GM15510 (cell line): ENCODE data around the gene LRPAP1.

Source experiments
- POLR2A ChIP-seq: IDR thresholded peaks from 3 replicates; pipeline ENCODE4 v1.6.1; 2011; ENCODE audit warnings: borderline replicate concordance; ENCODE audit not compliant: insufficient read length; ENCODE audit errors: extremely low read depth

Gene LRPAP1

DNA sequence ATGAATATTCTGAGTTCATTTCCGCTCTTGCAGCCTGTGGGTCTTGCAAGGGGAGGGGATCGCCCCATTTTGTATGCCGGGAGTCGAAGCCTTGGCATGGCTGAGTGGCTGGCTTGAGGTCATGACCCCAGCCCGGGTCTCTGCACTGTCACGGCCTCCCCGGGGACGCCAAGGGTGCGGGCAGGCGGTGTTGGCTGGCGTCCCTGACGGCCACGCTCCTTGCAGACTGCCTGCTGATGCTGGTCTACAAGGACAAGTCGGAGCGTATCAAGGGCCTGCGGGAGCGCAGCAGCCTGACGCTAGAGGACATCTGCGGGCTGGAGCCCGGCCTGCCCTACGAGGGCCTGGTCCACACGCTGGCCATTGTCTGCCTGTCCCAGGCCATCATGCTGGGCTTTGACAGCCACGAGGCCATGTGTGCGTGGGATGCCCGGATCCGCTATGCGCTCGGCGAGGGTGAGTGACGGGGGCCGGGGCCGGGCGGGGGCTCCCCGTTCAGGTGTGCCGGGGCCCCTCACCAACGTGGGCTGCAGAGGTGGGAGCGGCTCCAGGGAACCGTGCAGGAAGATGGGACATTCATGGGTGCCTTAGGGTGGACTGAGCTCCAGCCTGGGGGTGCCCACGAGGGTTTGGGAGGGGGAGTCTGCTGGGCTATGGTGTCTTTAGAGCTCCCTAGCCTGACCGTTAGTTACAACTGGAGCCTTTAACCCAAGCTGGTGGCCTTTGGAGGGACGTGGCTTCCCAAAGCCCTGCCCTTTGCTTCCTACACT, 58.9 kb downstream of the LRPAP1 start:
- TF ChIP-seq POLR2A = no peak

DNA sequence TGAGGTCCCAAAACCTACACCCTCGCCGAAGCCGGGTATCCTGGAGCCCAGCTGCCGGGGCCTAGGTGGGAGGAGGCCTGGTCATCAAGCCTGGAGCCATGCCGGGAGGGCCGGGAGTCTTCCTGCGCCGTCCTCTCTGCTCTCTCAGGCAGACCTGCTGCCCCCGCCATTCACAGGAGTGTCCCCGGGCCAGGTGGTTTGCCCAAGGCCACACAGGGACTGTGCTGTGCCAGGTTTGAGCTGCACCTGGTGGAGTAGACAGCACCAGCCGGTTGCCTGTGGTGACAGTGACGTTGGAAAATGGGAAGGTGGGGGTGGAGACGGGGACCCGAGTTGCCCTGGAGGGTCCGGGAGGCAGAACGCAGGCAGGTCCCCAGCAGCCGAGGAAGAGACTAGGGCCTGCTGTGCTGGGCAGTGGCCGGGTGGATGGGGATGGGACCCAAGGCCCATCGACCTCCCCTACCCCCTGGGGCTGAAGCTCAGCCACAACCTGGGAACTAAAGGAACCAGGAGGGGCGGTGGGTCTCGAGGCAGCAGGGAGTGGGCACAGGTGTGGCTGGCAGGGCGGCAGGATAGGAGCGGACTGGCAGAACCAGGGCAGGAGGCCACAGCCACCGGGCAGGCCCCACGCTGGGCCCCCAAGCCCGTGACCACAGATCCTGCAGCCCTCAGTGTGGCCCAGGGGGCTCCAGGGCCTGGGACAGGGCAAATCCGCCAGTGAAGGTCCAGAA, 59.6 kb downstream of the LRPAP1 start:
- TF ChIP-seq POLR2A = no peak

DNA sequence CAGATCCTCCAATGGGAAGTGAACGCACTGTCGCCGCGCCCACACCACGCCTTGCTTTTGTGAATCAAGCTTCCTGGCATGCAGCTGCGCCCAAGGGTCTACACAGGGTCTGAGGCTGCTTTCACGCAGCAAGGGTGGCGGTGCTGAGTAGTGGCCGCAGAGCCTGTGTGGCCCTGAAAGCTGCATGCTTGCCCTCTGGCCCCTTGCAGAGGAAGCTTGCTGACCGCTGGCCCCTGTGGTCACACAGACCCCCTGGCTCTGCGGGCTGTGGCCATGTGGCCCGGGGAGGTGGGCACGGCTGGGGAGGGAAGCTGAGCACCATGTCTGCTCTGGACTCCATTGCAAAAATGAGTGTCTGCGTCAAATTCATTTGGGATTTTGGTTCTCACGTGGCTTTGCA, 60.3 kb downstream of the LRPAP1 start:
- no peak for TF ChIP-seq POLR2A

DNA sequence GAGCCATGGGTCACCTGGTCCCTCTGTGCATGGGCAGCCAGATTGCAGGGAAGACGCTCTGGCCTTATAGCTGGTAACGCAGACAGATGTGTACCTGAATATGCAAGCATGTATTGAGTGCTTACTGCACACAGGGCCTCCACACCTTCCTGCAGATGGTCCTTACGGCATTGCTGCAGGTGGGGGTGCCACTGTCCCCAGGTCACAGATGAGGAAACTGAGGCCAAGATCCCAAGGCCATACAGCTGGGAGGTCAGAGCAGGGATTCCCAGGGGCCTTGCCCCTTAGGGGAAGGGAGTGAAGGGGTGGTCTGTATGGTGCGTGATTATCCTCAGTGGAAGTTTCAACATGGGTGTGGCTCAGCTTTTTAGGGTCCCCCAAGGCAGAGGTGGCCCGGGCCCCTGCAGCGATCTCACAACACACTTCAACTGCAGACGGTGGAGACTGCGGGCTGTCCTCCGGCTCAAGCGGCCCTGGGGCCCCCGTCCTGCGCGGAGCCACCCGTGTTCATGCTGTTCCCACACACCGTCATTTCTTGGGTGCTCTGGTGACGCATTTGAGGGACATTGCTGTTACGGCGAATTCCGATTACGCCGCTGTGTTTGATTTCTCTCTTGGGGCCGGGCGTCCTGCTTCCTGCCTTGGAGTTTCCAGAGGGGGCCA, 61.0 kb downstream of the LRPAP1 start:
- no peak for TF ChIP-seq POLR2A

DNA sequence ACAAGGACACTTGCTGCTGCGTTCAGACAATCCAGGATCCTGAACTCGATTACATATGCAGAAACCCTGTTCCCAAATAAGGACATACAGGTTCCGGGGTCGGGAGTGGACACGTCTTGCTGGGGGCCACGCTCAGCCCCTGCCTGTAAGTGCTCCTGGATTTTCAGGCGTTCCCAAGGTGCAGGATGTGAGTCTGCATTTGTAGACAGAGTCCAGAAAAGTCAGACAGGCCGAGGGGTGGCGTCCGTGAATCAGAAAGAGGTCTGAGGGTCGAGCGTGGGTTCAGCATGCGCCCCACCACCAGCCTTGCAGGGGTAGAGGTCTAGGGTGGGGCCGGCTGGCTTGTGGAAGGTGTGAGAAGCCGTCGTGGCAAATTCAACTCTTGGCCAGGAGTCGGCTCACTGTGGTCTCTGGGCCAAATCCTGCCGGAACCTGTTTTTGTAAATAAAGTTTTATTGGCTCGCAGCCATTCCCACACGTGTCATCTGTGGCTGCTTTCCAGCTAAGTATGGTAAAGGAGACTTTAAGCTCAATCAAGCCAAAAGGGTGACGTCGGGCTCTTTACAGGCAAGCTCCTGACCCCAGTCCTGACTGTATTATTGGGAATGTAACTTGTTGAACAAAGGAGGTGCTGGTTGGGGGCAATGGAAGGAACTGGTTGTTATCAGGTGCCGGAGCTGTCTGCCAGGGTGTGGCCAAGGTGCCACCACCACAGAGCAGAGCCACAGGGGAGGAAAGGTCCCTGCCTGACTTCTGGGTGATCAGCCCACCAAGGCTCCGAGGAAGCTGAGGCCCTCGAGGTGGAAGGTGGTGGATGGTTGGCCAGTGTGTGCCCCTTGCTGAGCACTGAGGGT, 61.8 kb downstream of the LRPAP1 start:
- no peak for TF ChIP-seq POLR2A

DNA sequence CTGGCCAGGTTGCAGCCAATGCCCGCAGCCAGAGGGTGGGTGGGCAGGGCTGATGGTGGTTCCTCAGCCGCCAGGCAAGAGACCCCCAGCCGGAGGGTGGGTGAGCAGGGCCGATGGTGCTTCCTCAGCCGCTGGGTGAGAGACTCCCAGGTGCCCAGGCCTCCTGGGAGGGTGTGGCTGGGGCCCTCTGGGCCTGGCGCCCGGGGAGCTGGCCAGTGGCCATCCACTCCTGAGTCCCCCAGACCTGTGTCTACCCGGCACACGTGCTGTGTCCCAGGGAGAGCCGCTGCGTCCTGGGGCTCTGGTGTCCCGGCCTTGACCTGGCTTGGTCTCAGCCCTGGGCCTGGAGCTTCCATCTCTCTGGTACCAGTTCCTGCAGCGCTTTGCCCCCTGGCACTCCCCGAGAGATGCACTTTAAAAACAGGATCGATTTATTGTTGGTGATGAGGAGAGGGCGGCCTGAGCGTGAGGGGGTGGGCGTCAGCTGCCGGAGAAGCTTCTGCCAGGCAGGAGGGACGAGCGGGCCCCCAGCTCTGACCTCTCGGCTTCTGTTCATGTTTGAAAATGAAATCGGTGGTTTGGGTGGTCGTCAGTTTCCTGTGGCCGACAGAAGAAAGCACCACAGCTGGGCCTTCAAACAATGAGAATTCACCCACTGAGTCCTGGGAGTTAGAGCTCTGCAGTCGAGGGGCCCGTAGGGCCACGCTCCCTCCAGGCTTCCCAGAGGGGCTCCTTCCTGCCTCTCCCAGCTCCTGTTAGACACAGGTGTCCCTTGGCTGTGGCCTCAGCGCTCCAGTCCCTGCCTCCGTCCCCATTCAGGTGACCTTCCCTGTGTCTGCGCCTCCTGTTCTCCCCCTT, 62.6 kb downstream of the LRPAP1 start:
- no peak for TF ChIP-seq POLR2A

DNA sequence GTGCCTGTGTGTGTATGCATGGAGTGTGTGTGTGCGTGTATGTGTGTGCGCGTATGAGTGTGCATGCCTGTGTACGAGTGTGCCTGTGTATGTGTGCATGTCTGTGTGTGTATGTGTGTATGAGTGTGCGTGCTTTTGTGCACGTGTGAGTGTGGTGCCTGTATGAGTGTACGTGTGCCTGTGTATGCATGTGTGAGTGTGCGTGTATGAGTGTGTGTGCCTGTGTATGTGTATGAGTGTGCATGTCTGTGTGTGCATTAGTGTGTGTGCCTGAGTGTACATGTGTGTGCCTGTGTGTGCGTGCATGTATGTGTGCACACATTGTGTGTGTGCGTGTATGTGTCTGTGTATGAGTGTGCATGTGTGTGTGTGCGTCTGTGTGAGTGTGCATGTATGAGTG, 63.4 kb downstream of the LRPAP1 start:
- TF ChIP-seq POLR2A = no peak

DNA sequence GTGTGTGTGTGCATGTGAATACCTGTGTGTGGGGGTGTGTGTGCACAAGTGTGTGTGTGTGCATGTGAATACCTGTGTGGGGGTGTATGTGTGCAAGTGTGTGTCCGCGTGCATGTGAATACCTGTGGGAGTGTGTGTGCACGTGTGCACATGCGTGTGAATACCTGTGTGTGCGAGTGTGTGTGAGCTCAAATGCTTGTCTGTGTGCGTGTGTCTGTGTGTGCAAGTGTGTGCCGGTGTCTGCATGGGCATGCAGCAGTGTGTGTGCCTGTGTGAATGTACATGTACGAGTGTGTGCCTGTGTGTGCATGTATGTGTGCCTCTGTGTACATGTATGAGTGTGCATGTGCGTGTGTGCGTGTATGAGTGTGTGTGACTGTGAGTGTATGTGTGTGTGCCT, 64.1 kb downstream of the LRPAP1 start:
- no peak for TF ChIP-seq POLR2A

DNA sequence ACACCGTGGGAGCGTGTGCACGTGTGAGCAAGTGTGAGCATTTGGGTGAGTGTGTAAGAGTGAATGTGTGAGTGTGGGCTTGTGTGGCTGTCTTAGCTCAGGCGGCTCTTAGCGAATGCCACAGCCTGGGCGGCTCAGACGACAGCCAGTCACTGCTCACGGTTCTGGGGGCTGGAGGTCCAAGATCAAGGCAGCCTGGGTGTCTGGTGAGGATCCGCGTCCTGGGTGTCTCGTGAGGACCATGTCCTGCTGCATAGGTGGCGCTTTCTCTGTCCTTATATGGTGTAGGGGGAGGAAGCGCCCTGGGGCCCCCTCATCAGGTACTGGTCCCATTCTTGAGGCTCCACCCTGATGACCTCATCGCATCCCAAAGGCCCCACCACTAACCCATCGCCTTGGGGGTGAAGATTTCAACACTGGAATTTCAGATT, 64.6 kb downstream of the LRPAP1 start:
- no peak for TF ChIP-seq POLR2A

DNA sequence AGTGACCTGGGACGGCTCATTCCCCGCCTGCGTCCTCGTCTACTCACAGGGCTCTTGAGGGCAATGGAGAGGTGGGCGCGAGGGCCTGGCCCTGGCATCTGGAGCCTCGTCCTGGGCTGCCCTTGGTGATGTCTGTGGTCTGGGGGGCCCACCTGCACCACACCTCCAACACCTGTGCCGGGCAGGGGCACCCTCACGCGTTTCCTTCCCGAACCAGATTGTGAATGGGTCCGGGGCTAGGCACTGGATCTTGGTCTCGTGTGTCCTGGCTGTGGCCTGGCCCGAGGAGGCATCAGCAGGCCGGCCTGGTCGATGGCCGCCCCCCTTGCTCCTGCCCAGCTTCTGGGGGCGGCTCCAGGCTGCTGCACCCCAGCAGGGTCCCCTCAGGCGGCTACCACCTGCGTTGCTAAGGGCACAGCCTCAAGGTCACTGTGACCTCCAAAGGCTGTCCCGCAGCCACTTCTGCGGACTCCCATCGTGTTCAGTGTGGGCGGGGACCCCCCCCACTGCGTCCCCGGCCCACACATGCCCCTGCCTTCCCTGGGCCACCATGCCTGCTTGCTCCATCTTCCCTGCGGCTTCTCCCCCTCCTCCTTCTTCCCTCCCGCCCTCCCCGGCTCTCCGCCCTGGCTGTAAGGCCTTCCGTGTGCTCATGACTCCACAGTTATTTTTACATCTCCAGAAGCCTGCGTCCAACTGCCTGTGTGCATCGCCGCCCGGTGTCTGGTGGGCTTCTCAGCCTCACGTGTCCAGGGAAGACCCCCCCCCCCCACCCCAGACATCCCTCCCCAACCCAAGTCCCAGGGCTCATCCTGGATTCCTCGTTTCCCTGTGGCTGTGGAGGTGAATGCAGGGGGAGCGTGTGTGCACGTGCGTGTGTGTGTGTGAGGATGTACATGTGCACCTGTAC, 65.3 kb downstream of the LRPAP1 start:
- no peak for TF ChIP-seq POLR2A

DNA sequence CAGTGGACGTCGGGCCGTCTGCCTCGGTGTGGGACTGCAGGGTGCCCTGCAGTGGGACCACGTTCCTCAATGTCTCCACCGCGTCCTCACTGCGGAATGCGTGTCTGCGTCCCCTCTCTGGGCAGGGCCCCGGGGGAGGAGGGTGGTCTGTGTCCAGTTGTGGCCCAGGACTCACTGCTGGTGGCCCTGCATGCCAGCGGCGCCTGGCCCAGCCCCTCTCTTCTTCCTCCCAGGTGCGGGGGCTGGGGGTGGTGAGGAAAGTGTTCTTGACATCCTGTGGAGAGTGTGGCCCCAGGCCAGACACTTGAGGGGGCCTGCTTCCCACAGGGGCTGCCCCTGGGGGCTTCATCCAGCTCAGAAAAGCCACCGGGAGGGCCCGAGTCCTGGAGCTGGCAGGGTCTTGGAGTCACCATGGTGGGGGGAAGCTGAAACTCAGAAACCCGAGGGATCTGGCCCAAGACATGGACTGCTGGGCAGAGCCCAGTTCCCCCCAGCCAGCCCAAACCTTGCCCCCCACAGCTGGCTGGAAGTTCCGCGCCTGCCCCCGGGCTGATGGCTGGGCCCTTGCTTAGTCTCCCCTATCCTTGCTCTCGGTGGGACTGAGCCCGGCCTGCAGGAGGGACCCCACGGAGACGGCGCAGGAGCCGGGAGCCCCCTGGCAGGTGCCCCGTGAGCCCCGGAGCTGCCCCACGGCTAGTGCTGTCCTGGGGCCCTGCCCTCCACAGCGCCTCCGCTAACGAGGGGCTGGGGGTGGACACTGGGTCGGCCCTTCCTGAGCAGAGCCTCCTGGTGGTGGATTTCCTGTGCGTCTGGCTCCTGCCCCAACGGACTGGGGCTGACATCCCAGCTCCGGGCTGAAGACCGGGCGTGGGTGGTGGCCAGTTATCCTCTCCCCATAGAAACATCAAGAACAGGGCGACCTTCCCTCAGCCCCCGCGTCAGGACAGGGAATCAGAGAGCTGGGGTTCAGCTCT, 66.2 kb downstream of the LRPAP1 start:
- TF ChIP-seq POLR2A = no peak
